Endothelial cell of umbilical vein (primary cell): ENCODE results near the gene THEMIS.

Source experiments
- CTCF ChIP-seq, 2 donors: IDR thresholded peaks; 1 replicate in 1 of 2; 2 replicates in 1 of 2; pipeline ENCODE4 v1.5.1; 2011; ENCODE audit warnings: low read length in 2 of 2, mild to moderate bottlenecking in 2 of 2, moderate library complexity in 2 of 2, control low read depth in 1 of 2, inconsistent platforms in 1 of 2, low read depth in 1 of 2; ENCODE audit not compliant: insufficient read depth in 1 of 2; ENCODE audit errors: extremely low read depth in 1 of 2
- EZH2 ChIP-seq: IDR thresholded peaks from 2 replicates; pipeline ENCODE4 v1.6.1; 2012; ENCODE audit warnings: borderline replicate concordance, low read depth, mild to moderate bottlenecking, moderate library complexity, low read length, inconsistent platforms; ENCODE audit not compliant: severe bottlenecking
- JUN ChIP-seq: IDR thresholded peaks from 2 replicates; pipeline ENCODE4 v1.6.1; 2011; ENCODE audit warnings: borderline replicate concordance, low read depth; ENCODE audit not compliant: insufficient read length, insufficient read depth
- MAX ChIP-seq: IDR thresholded peaks from 2 replicates; pipeline ENCODE4 v1.6.1; 2011; ENCODE audit not compliant: insufficient read depth, insufficient read length
- MYC ChIP-seq: IDR thresholded peaks from one replicate; pipeline ENCODE4 v1.6.1; 2011; ENCODE audit warnings: mild to moderate bottlenecking, low read depth, low read length
- POLR2A ChIP-seq: IDR thresholded peaks from 2 replicates; pipeline ENCODE4 v1.6.1; 2012; ENCODE audit warnings: low read depth, mild to moderate bottlenecking, control low read depth, low read length
- POLR2AphosphoS5 ChIP-seq: IDR thresholded peaks from 2 replicates; pipeline ENCODE4 v1.6.1; 2012; ENCODE audit warnings: low read depth, mild to moderate bottlenecking, control low read depth, low read length, moderate library complexity; ENCODE audit not compliant: insufficient read depth

- TF ChIP-seq EZH2 (no peak), POLR2AphosphoS5 (no peak), POLR2A (no peak), CTCF (IDR thresholded peaks at IDR 0.05; ENCODE audit: extremely low read depth in 1 of 2, insufficient read depth in 1 of 2, low read depth in 1 of 2, low read length in 2 of 2) (no peak), MAX (no peak), JUN (no peak), MYC (no peak)
These were observed 7.2 kb upstream of the THEMIS start for GRCh38 chr6:127907960-127908640.
